Adipocyte (in vitro differentiated cells): ENCODE results near the gene ALPG.
"Not testable (repeated sequence)": the region's sequence is repeated elsewhere in the genome, so short reads cannot be mapped to it uniquely, and the experiment has no call there.

Source experiments
- DNase-seq: peaks from one replicate; pipeline ENCODE4 v3.0.0-alpha.2; 2015; ENCODE audit warnings: low read depth
- H3K27me3 ChIP-seq: replicated peaks from 2 replicates; pipeline ENCODE4 v1.7.0; 2013; ENCODE audit warnings: mild to moderate bottlenecking, low read length, moderate library complexity; ENCODE audit not compliant: control insufficient read depth, insufficient read depth
- H3K36me3 ChIP-seq: 2 replicates; pipeline ENCODE4 v1.7.0; 2013; ENCODE audit warnings: low read length, mild to moderate bottlenecking, moderate library complexity; ENCODE audit not compliant: control insufficient read depth, insufficient read depth, severe bottlenecking
- H3K4me1 ChIP-seq: 2 replicates; pipeline ENCODE4 v1.7.0; 2013; ENCODE audit warnings: mild to moderate bottlenecking, low read length, moderate library complexity; ENCODE audit not compliant: control insufficient read depth, insufficient read depth
- H3K4me3 ChIP-seq: 2 replicates; pipeline ENCODE4 v1.7.0; 2013; ENCODE audit warnings: mild to moderate bottlenecking, low read length, moderate library complexity
- H3K9ac ChIP-seq: 2 replicates; pipeline ENCODE4 v1.7.0; 2013; ENCODE audit warnings: mild to moderate bottlenecking, low read length, moderate library complexity
- H3K9me3 ChIP-seq: 2 replicates; pipeline ENCODE4 v1.7.0; 2013; ENCODE audit warnings: mild to moderate bottlenecking, low read length, moderate library complexity; ENCODE audit not compliant: control insufficient read depth

ALPG gene

DNA sequence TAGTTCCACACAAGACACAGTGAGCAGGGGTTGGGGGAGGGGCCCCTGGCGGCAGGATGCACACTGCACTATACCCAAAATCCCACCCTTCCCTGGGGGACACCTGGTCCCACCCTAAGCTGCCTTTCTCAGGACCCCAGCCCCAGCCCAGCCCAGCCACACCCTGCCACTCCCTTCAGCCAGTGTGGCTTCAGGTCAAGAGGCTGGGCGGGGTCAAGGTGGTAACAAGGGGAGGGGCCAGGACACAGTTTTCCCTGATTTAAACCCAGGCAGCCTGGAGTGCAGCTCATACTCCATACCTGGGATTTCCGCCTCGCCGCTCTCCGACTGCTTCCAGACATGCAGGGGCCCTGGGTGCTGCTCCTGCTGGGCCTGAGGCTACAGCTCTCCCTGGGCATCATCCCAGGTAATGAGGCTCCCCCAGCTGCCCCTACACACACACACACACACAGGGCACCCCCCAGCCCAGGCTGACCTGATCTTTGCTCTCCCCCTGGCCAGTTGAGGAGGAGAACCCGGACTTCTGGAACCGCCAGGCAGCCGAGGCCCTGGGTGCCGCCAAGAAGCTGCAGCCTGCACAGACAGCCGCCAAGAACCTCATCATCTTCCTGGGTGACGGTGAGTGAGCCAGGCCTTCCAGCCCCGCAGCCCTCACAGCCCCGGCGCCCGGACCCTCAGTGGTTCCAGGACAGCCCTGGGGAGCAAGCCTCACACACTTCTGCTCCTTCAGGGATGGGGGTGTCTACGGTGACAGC is at the start of gene ALPG:
TSS of gene ALPG (plus strand) at position 289 of the 755 bp plus-strand sequence. CDS start at position 340, 51 bp downstream.
- H3K36me3 ChIP-seq = no peaks in the 10 kb centered on the region
- no peaks in the 10 kb centered on the region for H3K4me1 ChIP-seq
- DNase-seq = no peak
- no peak within 1 kb of the TSS for H3K9ac ChIP-seq
- H3K4me3 ChIP-seq = no peak within 1 kb of the TSS
- H3K27me3 ChIP-seq = peaks cover 33% of the 10 kb centered on the region
- H3K9me3 ChIP-seq = no peaks in the 10 kb centered on the region

DNA sequence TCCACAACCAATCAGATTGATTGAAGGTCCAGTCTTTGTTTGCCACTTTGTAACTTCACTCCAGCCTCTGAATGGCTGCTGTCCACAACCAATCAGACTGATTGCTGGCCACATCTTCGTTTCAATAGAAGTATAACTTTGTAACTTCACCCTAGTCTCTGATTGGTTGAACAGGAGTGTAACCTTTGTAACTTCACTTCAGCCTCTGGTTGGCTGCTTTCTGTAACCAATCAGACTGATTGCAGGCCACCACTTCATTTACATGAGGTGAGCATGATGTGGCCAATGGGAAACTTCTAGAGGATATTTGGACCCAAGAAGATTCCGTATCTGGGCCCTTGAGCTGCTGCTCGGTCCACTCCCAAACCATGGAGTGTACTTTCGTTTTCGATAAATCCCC is 45.0 kb upstream of the ALPG start:
- H3K27me3 ChIP-seq = no peaks in the 10 kb centered on the region
- H3K9me3 ChIP-seq = no peaks in the 10 kb centered on the region
- no peaks in the 10 kb centered on the region for H3K36me3 ChIP-seq
- no peak overlapping the region for H3K4me3 ChIP-seq
- H3K4me1 ChIP-seq = peaks cover 4% of the 10 kb centered on the region
- no peak overlapping the region for H3K9ac ChIP-seq
- no peak for DNase-seq

- Histone ChIP-seq H3K4me3 (no peak overlapping the region), H3K9ac (no peak overlapping the region), H3K9me3 (no peaks in the 10 kb centered on the region), H3K36me3 (no peaks in the 10 kb centered on the region), H3K4me1 (peaks cover 4% of the 10 kb centered on the region), H3K27me3 (peaks cover 4% of the 10 kb centered on the region)
- DNase-seq = no peak
Measured at GRCh38 chr2:232362174-232362900, 44.3 kb upstream of the ALPG start.

GRCh38 chr2:232363064-232363783 is 43.4 kb upstream of the ALPG start:
- not testable (repeated sequence) for H3K4me3 ChIP-seq, H3K9me3 ChIP-seq, H3K9ac ChIP-seq, H3K4me1 ChIP-seq, DNase-seq, H3K27me3 ChIP-seq, H3K36me3 ChIP-seq

- H3K9me3 ChIP-seq = no peaks in the 10 kb centered on the region
- DNase-seq = peak; percentile 30
- peak overlapping the region; percentile 41 for H3K4me3 ChIP-seq
- H3K9ac ChIP-seq = no peak overlapping the region
- no peaks in the 10 kb centered on the region for H3K36me3 ChIP-seq
- H3K27me3 ChIP-seq = peaks cover 9% of the 10 kb centered on the region
- peaks cover 4% of the 10 kb centered on the region for H3K4me1 ChIP-seq
Measured at GRCh38 chr2:232363784-232364615, 42.6 kb upstream of the ALPG start.

DNA sequence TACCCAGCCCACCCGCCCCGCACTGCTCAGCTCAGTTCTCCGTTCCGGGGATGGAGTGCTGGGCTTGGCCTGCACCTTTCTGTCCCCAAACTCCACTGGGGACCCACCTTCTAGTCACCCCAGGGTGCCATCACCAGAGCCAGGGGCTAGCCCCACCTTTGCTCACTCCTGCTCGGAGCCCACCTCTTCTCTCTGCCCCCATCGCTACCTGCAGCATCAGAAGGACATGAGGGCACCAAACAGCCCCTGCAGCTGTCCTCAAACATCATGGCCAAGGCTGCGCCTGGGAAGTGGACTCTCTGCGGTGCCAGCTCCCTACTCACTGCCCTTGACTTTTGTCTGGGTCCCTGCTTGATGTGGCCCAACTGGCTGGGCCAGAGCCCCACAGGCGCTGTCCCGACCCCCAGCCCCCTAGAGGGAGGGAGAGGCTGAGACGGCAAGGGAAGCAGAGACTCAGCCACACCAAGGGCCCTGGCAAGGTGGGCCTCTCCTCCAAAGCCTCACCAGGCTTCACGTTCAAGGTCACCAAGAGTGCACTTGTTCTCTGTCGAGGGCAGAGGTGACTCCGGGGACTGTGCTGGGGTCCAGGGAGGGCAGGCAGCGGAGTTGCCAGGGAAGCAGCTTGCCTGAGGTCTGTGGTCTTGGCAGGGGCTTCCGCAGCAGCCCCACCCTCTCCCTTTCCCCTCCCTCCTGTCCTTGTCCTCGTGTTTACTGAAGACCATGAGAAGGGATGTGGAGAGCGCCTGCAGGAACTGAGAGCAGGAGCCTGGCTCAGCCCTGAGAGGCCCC is 41.6 kb upstream of the ALPG start:
- H3K27me3 ChIP-seq = peaks cover 13% of the 10 kb centered on the region
- H3K9ac ChIP-seq, DNase-seq, H3K4me3 ChIP-seq, H3K9me3 ChIP-seq, H3K36me3 ChIP-seq, H3K4me1 ChIP-seq: not testable (repeated sequence)

- Histone ChIP-seq H3K9ac (no peak overlapping the region), H3K4me3 (no peak overlapping the region), H3K36me3 (no peaks in the 10 kb centered on the region), H3K27me3 (peaks cover 13% of the 10 kb centered on the region), H3K4me1 (peaks cover 4% of the 10 kb centered on the region), H3K9me3 (no peaks in the 10 kb centered on the region)
- peak; percentile 25 for DNase-seq
Measured at GRCh38 chr2:232365621-232366321, 40.9 kb upstream of the ALPG start.

DNA sequence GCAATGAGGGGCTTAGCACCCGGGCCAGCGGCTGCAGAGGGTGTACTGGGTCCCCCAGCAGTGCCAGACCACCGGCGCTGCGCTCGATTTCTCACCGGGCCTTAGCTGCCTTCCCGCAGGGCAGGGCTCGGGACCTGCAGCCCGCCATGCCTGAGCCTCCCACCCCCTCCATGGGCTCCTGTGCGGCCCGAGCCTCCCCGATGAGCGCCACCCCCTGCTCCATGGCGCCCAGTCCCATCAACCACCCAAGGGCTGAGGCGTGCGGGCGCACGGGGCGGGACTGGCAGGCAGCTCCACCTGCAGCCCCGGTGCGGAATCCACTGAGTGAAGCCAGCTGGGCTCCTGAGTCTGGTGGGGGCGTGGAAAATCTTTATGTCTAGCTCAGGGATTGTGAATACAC is 40.2 kb upstream of the ALPG start:
- not testable (repeated sequence) for H3K9me3 ChIP-seq, H3K36me3 ChIP-seq, H3K9ac ChIP-seq, DNase-seq, H3K4me1 ChIP-seq, H3K4me3 ChIP-seq
- H3K27me3 ChIP-seq = peaks cover 13% of the 10 kb centered on the region

DNA sequence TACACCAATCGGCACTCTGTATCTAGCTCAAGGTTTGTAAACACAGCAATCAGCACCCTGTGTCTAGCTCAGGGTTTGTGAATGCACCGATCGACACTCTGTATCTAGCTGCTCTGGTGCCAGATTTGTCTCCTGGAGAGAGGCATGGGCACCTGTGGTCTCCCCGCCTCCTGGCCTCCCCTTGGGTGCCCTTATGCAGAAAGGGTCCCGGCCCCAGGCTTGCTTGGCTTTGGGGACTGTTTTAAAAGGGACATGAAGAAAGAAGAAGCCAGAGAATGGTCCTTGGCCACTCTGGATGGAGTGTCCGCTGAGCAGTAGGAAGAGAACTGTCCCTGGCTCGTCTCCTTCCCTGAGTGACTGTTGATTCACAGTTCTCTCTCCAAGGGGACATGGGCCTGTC is 39.6 kb upstream of the ALPG start:
- Histone ChIP-seq H3K9ac (no peak overlapping the region), H3K9me3 (no peaks in the 10 kb centered on the region), H3K27me3 (peaks cover 13% of the 10 kb centered on the region), H3K36me3 (no peaks in the 10 kb centered on the region), H3K4me3 (no peak overlapping the region), H3K4me1 (peaks cover 4% of the 10 kb centered on the region)
- no peak for DNase-seq
